ENCODE measurements around the gene KPNB1. TPM values are rescaled to one million over a fixed set of nuclear protein-coding genes. Genes with fewer than 3 reads are reported as not detected.

KPNB1 gene
- total RNA-seq, result 361 and 365 TPM in 2 replicates

DNA sequence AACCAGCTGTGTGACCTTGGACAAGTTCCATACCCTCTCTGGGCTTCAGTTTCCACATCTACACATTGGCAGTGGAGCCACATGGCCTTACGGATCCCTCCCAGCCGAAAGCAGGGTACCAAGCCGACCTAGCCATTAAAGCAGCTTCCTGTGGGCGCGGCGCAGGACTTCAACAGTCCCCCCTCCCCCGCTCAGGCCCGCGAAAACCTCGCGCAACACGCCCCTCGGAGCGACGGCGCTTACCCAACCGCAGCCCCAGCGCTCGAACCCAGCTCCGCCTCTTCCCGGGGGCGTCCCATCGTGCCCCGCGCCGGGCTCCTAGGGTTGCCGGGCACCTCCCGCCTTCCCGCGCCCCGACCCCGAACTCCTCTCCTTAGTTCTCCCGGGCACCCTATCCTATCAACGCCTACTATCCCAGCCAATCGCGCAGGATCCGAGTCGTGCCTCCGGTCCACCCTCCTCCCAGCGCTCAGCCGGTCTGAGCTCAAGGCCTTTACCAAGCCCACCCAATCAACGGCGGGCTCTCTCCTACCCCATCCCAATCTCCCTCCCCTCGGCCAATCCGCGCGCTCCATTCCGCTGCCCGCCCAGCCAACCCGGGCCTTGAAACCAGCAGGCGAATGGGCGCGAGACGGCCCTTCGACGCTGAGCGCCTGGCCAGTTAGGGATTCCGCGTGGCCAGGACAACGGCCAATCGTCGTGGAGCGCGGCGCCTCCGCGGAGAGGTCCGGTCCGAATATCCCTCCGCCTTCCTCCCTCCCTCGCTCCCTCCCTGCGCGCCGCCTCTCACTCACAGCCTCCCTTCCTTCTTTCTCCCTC is at the start of gene KPNB1:
Gene KPNB1, plus strand, starts transcription at position 767 of the 819 bp plus-strand sequence. CDS start 326 bp downstream, outside the sequence.
- peak; percentile 92 for DNase-seq
- Mint-ChIP-seq H3K27ac (peak within 1 kb of the TSS; percentile 99), H3K36me3 (ENCODE audit: low read depth) (peaks cover 39% of the 10 kb centered on the region), H3K4me1 (peaks cover 53% of the 10 kb centered on the region), H3K9me3 (no peaks in the 10 kb centered on the region), H3K27me3 (no peaks in the 10 kb centered on the region), H3K4me3 (peak within 1 kb of the TSS; percentile 99)
- CTCF ChIA-PET, result interaction anchor here (0.8 to 1.9 kb wide), 3 partner anchors 15 to 49 kb away, joined by 3 to 12 read pairs (median 7); no protein-coding TSS in a partner anchor
- intact Hi-C loops (cut with micrococcal nuclease), result loop anchor here (1.0 to 10.0 kb wide), 3 partner anchors 15 to 455 kb away; partner anchors contain the start of genes CBX1 and SNX11
- TF ChIP-seq, protein P1, sequence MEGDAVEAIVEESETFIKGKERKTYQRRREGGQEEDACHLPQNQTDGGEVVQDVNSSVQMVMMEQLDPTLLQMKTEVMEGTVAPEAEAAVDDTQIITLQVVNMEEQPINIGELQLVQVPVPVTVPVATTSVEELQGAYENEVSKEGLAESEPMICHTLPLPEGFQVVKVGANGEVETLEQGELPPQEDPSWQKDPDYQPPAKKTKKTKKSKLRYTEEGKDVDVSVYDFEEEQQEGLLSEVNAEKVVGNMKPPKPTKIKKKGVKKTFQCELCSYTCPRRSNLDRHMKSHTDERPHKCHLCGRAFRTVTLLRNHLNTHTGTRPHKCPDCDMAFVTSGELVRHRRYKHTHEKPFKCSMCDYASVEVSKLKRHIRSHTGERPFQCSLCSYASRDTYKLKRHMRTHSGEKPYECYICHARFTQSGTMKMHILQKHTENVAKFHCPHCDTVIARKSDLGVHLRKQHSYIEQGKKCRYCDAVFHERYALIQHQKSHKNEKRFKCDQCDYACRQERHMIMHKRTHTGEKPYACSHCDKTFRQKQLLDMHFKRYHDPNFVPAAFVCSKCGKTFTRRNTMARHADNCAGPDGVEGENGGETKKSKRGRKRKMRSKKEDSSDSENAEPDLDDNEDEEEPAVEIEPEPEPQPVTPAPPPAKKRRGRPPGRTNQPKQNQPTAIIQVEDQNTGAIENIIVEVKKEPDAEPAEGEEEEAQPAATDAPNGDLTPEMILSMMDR (IDR thresholded peaks at IDR 0.05), result no peak
- POLR2A ChIA-PET, result interaction anchor here (0.5 to 3.3 kb wide), 30 partner anchors 9 to 1295 kb away, joined by 3 to 84 read pairs (median 4); partner anchors contain the start of genes CDK5RAP3, EFCAB13, LRRC46 and MRPL10
- ATAC-seq (ENCODE audit: low read depth), result peak; percentile 80

DNA sequence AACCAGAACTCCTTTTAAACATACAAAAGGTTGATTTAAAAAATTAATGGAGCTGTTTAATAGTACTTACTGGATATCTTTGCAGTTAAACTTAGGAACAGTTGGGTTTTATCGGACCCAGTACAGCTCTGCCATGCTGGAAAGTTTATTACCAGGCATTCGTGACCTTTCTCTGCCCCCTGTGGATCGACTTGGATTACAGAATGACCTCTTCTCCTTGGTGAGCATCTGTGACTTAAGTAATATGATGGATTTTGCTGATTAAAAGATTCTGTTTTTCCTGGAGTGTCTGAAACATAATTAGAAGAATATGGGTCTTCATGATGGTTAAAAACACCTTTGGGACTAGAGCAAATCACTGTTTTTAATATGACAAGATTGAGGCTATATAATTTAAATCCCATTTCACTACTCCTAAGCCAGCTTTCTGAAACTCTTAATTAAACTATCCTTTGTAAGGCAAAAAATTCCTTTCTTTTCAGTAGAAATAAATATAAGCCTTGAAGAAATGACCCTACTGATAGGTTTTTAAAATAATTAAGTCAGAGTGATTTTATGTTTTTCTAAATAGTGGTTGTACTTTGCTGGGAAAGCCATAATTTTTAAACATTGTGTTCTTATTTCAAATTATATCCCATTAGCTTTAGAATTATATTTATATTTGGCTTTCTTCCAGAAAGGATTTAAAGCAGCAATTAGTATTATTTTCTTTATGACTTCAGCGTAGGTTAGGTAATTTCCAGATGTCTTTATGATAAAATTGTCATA is 45.7 kb upstream of the KPNB1 start:
- ChIA-PET POLR2A (no interaction called here), CTCF (no interaction called here)
- no peaks in the 10 kb centered on the region for H3K27me3 Mint-ChIP-seq
- H3K4me3 Mint-ChIP-seq, result no peak overlapping the region
- H3K9me3 Mint-ChIP-seq, result no peaks in the 10 kb centered on the region
- H3K27ac Mint-ChIP-seq, result no peak overlapping the region
- peaks cover 81% of the 10 kb centered on the region for H3K36me3 Mint-ChIP-seq (ENCODE audit: low read depth)
- DNase-seq (no peak), ATAC-seq (ENCODE audit: low read depth) (no peak)
- H3K4me1 Mint-ChIP-seq, result no peaks in the 10 kb centered on the region
- TF ChIP-seq, protein P1 (IDR thresholded peaks at IDR 0.05), result no peak
- intact Hi-C loops (cut with micrococcal nuclease), result no loop called here

DNA sequence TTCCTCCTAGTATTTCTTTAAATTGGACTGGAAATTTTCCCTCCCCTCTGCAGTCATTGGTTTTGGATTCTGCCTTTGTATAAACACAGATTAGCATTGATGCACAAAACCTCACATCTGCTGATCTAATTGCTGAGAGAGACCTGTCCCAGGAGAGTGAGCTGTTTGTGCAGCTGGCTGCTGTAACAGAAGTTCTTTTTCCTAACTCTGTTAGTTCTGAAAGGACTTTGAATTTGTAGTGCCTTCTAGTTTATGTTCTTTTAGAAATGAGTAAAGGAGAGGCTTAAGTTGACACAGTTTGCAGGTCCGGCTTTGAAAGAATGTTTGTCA is 45.2 kb upstream of the KPNB1 start:
- H3K27me3 Mint-ChIP-seq, result no peaks in the 10 kb centered on the region

DNA sequence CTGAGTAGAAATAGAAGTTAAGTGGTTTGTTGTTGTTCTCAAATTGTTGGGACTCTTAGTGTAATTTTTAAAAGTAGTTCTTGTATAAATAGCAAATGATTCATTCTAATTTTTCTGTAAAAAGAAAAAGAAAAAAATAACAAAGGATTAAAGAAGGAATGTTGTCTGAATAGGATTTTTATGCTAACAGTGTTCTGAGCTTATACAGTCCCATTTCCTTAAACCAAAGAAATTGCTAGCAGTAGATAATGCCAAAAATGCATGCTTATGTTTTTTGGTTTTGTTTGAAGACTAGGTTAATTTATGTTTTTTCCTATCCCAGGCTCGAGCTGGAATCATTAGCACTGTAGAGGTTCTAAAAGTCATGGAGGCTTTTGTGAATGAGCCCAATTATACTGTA is 44.7 kb upstream of the KPNB1 start:
- H3K27me3 Mint-ChIP-seq, result no peaks in the 10 kb centered on the region
- ChIA-PET CTCF (interaction anchor here (1.6 kb wide), 1 partner anchor 10 kb away, joined by 8 read pairs; no protein-coding TSS in a partner anchor), POLR2A (no interaction called here)
- no peak overlapping the region for H3K27ac Mint-ChIP-seq
- intact Hi-C loops (cut with micrococcal nuclease), result no loop called here
- TF ChIP-seq, protein P1 (IDR thresholded peaks at IDR 0.05), result no peak
- H3K4me1 Mint-ChIP-seq, result no peaks in the 10 kb centered on the region
- DNase-seq (no peak), ATAC-seq (ENCODE audit: low read depth) (no peak)
- H3K9me3 Mint-ChIP-seq, result no peaks in the 10 kb centered on the region
- H3K4me3 Mint-ChIP-seq, result no peak overlapping the region
- peaks cover 79% of the 10 kb centered on the region for H3K36me3 Mint-ChIP-seq (ENCODE audit: low read depth)

More for the DNA sequence above, 45.2 kb upstream of the KPNB1 start:
- TF ChIP-seq, protein P1 (IDR thresholded peaks at IDR 0.05), result no peak
- H3K4me3 Mint-ChIP-seq, result no peak overlapping the region
- no peak for ATAC-seq (ENCODE audit: low read depth)
- no peak for DNase-seq
- H3K9me3 Mint-ChIP-seq, result no peaks in the 10 kb centered on the region
- CTCF ChIA-PET, result interaction anchor here (1.6 kb wide), 1 partner anchor 11 kb away, joined by 8 read pairs; no protein-coding TSS in a partner anchor
- POLR2A ChIA-PET, result no interaction called here
- H3K36me3 Mint-ChIP-seq (ENCODE audit: low read depth), result peaks cover 79% of the 10 kb centered on the region
- intact Hi-C loops (cut with micrococcal nuclease), result no loop called here
- H3K27ac Mint-ChIP-seq, result no peak overlapping the region
- H3K4me1 Mint-ChIP-seq, result no peaks in the 10 kb centered on the region

DNA sequence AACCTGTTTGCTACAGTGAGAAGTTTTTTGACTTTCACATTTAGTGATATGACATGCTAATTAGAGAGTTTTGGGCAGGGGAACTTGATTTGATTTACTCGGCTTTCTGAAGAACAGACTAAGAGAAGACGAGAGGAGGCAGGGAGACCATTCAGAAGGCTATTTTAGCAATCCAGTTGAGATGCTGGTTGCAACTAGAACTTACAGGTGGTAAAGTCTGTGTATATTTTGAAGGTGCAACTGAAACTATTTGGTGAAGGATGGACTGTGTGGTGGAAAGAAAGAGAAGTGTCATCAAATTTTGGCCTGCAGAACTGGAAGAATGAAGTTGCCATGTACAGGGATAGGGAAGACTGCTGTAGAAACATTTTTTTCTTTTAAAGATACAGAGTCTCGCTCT is 42.2 kb upstream of the KPNB1 start:
- ChIA-PET POLR2A (no interaction called here), CTCF (interaction anchor here (1.3 kb wide), 1 partner anchor 8 kb away, joined by 5 read pairs; no protein-coding TSS in a partner anchor)
- Mint-ChIP-seq H3K27ac (no peak overlapping the region), H3K4me3 (no peak overlapping the region), H3K4me1 (no peaks in the 10 kb centered on the region), H3K9me3 (no peaks in the 10 kb centered on the region), H3K36me3 (ENCODE audit: low read depth) (peaks cover 72% of the 10 kb centered on the region), H3K27me3 (no peaks in the 10 kb centered on the region)
- ATAC-seq (ENCODE audit: low read depth) (no peak), DNase-seq (no peak)
- intact Hi-C loops (cut with micrococcal nuclease), result no loop called here
- TF ChIP-seq, protein P1 (IDR thresholded peaks at IDR 0.05), result no peak

All from activated B cell treated with CpG ODN at 0.5 μM for 24 hours (primary cell).